ENCODE data around the gene ZCCHC14.

The ZCCHC14 gene

DNA sequence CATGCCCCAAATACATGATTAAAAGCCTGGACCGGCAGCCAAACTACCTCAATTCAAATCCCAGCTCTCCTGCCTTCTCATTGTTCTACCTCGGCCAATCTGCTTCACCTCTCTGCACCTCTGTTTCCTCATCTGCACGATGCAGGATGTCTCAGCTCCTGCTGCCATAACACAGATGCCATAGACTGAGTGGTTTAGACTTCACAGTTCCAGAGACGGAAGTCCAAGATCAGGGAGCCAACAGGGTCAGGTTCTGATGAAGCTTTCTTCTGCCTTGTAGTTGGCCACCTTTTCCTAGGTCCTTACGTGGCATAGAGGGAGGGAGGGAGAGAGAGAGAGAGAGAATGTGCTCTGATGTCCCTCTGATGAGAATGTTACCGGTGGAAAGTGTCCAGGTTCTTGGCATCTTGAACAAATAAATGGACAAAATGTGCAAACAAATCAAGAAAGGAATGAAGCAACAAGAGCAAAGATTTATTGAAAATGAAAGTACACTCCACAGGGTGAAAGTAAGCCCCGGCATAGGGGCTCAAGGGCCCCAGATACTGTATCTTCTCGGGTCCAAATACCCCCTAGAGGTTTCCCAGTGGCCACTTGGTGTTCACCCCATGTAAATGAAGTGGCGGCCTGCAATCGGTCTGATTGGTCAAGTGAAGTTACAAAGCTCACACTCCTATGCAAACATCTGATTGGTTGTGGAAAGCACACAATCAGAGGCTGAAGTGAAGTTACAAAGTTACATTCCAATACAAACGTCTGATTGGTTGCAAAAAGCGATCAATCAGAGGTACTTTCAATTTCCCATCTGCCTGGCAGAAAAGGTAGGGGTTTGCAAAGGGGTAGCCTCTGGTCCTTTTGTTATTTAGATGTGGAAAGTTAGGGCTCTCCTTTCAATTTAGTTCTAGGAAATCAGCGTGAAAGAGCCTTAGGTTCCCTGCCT, 43.3 kb upstream of the ZCCHC14 start:
- Histone ChIP-seq H3K27me3 (no peaks in the 10 kb centered on the region), H4K20me1 (no peaks in the 10 kb centered on the region), H3K36me3 (no peaks in the 10 kb centered on the region), H3K9me3 (peaks cover 35% of the 10 kb centered on the region), H3K4me3 (no peak overlapping the region), H3K4me1 (peaks cover 11% of the 10 kb centered on the region), H3K4me2 (no peak overlapping the region), H3K9ac (no peak overlapping the region), H3K27ac (no peak overlapping the region)
- no peak for TF ChIP-seq Cebpa-rat (IDR thresholded peaks at IDR 0.05)

DNA sequence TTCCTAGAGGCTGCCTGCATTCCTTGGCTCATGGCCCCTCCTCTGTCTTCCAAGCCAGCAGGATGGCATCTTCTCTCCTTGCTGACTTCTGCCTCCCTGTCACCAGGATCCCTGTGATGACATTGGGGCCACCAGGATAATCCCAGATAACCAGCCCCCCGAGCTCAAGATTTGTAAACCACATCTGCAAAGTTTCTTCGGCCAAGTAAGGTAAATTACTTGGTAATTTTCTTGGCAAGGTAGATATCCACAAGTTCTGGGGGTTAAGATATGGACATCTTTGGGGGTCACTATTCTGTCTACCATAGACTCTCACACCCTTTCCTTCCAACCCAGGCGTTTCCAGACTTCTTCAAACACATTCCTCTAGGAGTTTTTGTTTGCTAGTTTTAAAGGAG, 42.6 kb upstream of the ZCCHC14 start:
- Histone ChIP-seq H3K36me3 (no peaks in the 10 kb centered on the region), H3K4me2 (no peak overlapping the region), H3K4me3 (no peak overlapping the region), H3K9me3 (peaks cover 41% of the 10 kb centered on the region), H3K9ac (no peak overlapping the region), H3K27me3 (no peaks in the 10 kb centered on the region), H4K20me1 (no peaks in the 10 kb centered on the region), H3K27ac (no peak overlapping the region), H3K4me1 (peaks cover 5% of the 10 kb centered on the region)
- TF ChIP-seq Cebpa-rat (IDR thresholded peaks at IDR 0.05) = no peak

GRCh38 chr16:87534751-87535150, 41.9 kb upstream of the ZCCHC14 start:
- H3K4me2 ChIP-seq = no peak overlapping the region
- no peaks in the 10 kb centered on the region for H3K27me3 ChIP-seq
- H3K4me3 ChIP-seq = no peak overlapping the region
- H4K20me1 ChIP-seq = no peaks in the 10 kb centered on the region
- TF ChIP-seq Cebpa-rat (IDR thresholded peaks at IDR 0.05) = no peak
- no peaks in the 10 kb centered on the region for H3K36me3 ChIP-seq
- H3K9ac ChIP-seq = no peak overlapping the region
- peaks cover 46% of the 10 kb centered on the region for H3K9me3 ChIP-seq
- no peaks in the 10 kb centered on the region for H3K4me1 ChIP-seq
- H3K27ac ChIP-seq = no peak overlapping the region

DNA sequence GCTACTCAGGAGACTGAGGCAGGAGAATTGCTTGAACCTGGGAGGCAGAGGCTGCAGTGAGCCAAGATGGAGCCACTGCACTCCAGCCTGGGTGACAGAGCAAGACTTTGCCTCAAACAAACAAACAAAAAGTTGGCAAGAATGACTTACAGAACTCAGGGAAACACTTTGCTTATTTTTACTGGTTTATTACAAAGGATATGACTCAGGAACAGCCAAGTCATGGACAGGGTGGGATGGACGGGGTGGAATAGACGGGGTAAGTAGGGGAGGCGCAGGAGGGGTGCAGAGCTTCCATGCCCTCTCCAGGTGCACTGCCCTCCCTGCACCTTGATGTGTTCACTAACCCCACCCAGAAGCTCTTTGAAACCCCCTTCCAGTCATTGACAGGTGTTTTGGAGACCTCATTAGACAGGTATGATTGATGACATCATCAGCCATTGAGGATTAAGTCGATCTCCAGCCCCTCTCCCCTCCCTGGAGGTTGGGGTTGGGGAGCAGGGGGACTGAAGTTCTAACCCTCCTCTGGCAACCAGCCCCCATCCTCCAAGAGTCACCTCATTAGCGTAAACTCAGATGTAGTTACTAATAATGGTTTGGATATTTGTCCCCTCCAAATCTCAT, 41.3 kb upstream of the ZCCHC14 start:
- no peaks in the 10 kb centered on the region for H3K4me1 ChIP-seq
- H3K36me3 ChIP-seq = no peaks in the 10 kb centered on the region
- peaks cover 53% of the 10 kb centered on the region for H3K9me3 ChIP-seq
- no peak overlapping the region for H3K4me3 ChIP-seq
- H4K20me1 ChIP-seq = no peaks in the 10 kb centered on the region
- H3K27ac ChIP-seq = no peak overlapping the region
- H3K4me2 ChIP-seq = no peak overlapping the region
- TF ChIP-seq Cebpa-rat (IDR thresholded peaks at IDR 0.05) = no peak
- H3K27me3 ChIP-seq = no peaks in the 10 kb centered on the region
- H3K9ac ChIP-seq = no peak overlapping the region

- no peak overlapping the region for H3K4me2 ChIP-seq
- H3K9ac ChIP-seq = no peak overlapping the region
- no peaks in the 10 kb centered on the region for H4K20me1 ChIP-seq
- peaks cover 58% of the 10 kb centered on the region for H3K9me3 ChIP-seq
- H3K4me3 ChIP-seq = no peak overlapping the region
- H3K27ac ChIP-seq = no peak overlapping the region
- H3K4me1 ChIP-seq = no peaks in the 10 kb centered on the region
- TF ChIP-seq Cebpa-rat (IDR thresholded peaks at IDR 0.05) = no peak
- no peaks in the 10 kb centered on the region for H3K27me3 ChIP-seq
- no peaks in the 10 kb centered on the region for H3K36me3 ChIP-seq
These were observed 40.2 kb upstream of the ZCCHC14 start for GRCh38 chr16:87533061-87533460.

- no peak for TF ChIP-seq Cebpa-rat (IDR thresholded peaks at IDR 0.05)
- Histone ChIP-seq H4K20me1 (no peaks in the 10 kb centered on the region), H3K9me3 (peaks cover 58% of the 10 kb centered on the region), H3K4me1 (no peaks in the 10 kb centered on the region), H3K27ac (no peak overlapping the region), H3K4me3 (no peak overlapping the region), H3K27me3 (no peaks in the 10 kb centered on the region), H3K36me3 (no peaks in the 10 kb centered on the region), H3K9ac (no peak overlapping the region), H3K4me2 (no peak overlapping the region)
These were observed 38.6 kb upstream of the ZCCHC14 start for GRCh38 chr16:87531418-87531817.

DNA sequence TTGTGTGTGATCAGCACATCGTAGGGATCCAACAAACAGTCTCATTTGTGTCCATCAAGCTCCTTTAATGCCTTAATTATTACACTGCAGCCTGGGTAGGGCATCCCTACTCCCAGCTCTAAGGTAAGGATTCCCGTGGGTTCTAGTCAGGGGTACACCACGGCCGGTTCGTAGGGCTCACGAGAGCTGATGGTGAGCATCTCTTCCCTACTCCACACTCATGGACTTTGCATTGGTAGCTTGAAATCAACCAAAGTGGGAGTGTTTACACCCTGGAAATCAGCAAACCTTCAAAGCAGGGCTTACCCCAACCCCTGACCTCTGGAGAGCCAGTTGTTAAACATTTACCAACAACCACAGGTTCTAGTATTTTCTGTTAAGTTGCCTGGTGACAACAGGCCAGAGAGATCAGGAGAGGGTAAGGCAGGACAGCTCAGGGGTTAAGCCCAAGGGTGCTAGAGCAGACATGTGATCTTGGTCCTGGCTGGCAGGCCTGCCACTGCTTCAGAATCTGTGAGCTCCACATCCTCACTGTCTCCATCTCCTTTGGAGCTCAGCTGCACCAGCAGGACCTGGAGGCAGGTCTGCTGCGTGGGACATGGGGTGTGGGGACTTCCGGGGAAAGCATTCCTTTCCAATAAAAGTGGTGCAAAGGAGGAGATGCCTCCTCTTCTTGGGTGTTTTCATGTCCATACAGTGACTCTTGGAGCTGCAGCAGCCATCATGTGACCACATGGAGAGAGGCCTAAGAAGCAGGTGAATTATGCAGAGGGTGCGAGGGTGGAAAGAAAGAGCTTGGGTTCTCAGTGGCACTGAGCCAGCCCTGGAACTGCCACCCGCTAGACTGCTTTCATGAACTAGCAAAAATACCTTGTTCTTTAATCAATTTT, 36.1 kb upstream of the ZCCHC14 start:
- Histone ChIP-seq H3K9ac (no peak overlapping the region), H3K36me3 (no peaks in the 10 kb centered on the region), H3K27me3 (no peaks in the 10 kb centered on the region), H3K27ac (no peak overlapping the region), H3K9me3 (peaks cover 50% of the 10 kb centered on the region), H3K4me1 (no peaks in the 10 kb centered on the region), H3K4me3 (no peak overlapping the region), H4K20me1 (no peaks in the 10 kb centered on the region), H3K4me2 (no peak overlapping the region)
- TF ChIP-seq Cebpa-rat (IDR thresholded peaks at IDR 0.05) = no peak

- Histone ChIP-seq H3K36me3 (no peaks in the 10 kb centered on the region), H3K9me3 (peaks cover 41% of the 10 kb centered on the region), H3K27me3 (no peaks in the 10 kb centered on the region), H4K20me1 (no peaks in the 10 kb centered on the region), H3K9ac (no peak overlapping the region), H3K4me2 (no peak overlapping the region), H3K4me1 (no peaks in the 10 kb centered on the region), H3K4me3 (no peak overlapping the region), H3K27ac (no peak overlapping the region)
- TF ChIP-seq Cebpa-rat (IDR thresholded peaks at IDR 0.05) = no peak
These were observed 34.4 kb upstream of the ZCCHC14 start for GRCh38 chr16:87527055-87527724.

DNA sequence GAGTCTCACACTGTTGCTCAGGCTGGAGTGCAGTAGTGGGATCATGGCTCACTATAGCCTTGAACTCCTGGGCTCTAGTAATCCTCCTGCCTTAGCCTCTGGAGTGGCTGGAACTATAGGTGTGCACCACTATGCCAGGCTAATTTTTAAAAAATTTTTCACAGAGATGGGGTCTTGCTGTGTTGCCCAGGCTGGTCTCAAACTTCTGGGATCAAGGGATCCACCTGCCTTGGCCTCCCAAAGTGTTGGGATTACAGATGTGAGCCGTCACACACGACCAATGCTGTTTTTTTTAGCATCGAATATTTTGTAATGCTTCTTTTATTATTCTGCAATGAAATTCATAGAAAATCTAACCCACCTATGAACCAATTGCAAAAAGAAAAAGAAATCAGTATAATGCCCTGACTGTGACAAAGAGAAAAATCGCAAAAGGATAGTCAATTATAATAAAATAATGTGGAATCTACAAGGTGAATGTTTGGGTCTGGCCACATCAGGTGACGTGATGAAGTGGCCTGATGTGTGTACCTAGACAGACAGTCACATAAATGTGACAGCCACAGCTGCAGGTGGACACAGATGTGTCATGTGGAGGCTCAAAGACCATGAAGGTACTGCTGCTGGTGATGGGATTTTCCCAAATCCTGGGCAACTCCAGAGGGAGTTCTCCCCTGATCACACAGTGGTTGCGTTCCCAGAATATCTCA, 33.6 kb upstream of the ZCCHC14 start:
- H3K4me2 ChIP-seq = no peak overlapping the region
- H3K36me3 ChIP-seq = no peaks in the 10 kb centered on the region
- no peak overlapping the region for H3K4me3 ChIP-seq
- no peaks in the 10 kb centered on the region for H3K4me1 ChIP-seq
- no peaks in the 10 kb centered on the region for H3K27me3 ChIP-seq
- no peak for TF ChIP-seq Cebpa-rat (IDR thresholded peaks at IDR 0.05)
- no peak overlapping the region for H3K9ac ChIP-seq
- no peaks in the 10 kb centered on the region for H4K20me1 ChIP-seq
- H3K9me3 ChIP-seq = peaks cover 33% of the 10 kb centered on the region
- no peak overlapping the region for H3K27ac ChIP-seq

Measured in BLaER1 (cell line).